ENCODE results near the gene TMEM62.
"Not testable (repeated sequence)": the region's sequence is repeated elsewhere in the genome, so short reads cannot be mapped to it uniquely, and the experiment has no call there.

TMEM62 gene

DNA sequence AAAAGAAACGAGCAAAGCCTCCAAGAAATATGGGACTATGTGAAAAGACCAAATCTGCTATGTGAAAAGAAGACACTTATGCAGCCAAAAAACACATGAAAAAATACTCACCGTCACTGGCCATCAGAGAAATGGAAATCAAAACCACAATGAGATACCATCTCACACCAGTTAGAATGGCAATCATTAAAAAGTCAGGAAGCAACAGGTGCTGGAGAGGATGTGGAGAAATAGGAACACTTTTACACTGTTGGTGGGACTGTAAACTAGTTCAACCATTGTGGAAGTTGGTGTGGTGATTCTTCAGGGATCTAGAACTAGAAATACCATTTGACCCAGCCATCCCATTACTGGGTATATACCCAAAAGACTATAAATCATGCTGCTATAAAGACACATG, 43.8 kb downstream of the TMEM62 start:
- DNase-seq (ENCODE audit: low read depth), result not testable (repeated sequence)

- no peak for DNase-seq (ENCODE audit: low read depth)
Observed at GRCh38 chr15:43183270-43183669, 49.9 kb downstream of the TMEM62 start.

- DNase-seq (ENCODE audit: low read depth), result no peak
Observed at GRCh38 chr15:43184407-43185124, 51.2 kb downstream of the TMEM62 start.

DNA sequence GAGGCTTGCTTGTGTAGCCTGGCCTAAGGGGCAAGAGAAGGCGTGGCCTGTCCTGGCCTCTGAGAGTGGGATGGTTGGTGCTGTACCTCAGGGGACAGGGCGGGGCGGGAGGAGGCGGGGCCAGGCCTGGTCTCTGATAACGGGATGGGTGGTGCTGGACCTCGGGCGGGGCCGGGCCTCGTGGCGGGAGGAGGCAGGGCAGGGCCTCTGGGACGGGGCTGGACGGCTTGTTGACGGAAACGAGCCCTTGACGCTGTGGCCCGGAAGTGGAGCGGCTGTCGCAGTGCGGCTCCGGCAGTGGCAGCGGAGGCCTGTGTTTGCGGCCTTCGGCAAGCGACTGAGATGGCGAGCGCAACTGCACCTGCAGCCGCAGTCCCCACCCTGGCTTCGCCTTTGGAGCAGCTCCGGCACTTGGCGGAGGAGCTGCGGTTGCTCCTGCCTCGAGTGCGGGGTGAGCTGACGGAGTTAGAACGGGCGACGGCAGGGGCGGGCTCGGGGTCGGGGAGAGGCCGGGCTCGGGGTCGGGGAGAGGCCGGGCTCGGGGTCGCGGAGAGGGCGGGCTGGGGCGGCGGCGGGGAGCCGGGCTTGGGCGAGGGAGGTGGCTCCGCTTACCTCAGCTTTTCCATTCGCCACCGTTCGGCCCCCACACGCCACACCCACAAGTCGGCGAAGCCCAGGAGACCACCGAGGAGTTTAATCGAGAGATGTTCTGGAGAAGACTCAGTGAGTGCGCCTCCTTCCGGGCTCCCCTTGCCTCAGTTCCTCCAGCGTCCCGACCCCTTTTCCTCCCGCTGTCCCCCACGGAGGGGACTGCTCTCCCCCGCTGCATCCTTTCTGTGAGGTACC, 52.0 kb downstream of the TMEM62 start, which contains the start of gene CCNDBP1:
Gene CCNDBP1 (plus strand): TSS at position 247 of the 846 bp plus-strand sequence. CDS start 96 bp downstream, at position 343.
- peak; percentile 84 for DNase-seq (ENCODE audit: low read depth)

GRCh38 chr15:43186003-43186353, 52.6 kb downstream of the TMEM62 start:
- DNase-seq (ENCODE audit: low read depth), result peak; percentile 11

DNA sequence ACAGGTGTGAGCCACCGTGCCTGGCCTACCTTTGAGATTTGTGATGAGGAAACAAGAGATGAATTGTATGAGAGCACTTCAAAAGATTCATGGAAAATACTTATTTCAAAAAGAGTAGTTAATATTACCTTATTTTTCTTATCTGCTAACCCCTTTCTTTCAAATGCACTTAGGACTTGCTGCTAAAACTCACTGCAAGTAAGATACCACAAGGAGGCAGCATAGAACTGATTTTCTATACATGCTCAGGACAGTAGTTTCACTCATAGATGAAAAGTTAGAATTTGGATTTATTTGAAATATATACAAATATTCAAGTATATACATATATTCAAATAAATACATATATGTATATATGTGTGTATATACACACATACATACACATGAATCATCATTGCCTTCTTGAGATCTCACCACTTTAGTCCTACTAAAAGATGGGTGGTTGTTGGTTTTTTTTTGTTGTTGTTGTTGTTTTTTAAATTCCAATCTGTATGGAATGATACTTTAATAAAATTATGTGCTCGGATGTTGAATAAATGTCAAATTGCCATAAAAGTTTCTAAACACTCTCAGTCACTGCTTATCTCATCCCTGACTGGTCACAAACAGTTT, 54.3 kb downstream of the TMEM62 start:
- no peak for DNase-seq (ENCODE audit: low read depth)

- DNase-seq (ENCODE audit: low read depth), result no peak
Observed at GRCh38 chr15:43189296-43189695, 55.9 kb downstream of the TMEM62 start.

- DNase-seq (ENCODE audit: low read depth), result no peak
Observed at GRCh38 chr15:43190178-43190577, 56.8 kb downstream of the TMEM62 start.

DNA sequence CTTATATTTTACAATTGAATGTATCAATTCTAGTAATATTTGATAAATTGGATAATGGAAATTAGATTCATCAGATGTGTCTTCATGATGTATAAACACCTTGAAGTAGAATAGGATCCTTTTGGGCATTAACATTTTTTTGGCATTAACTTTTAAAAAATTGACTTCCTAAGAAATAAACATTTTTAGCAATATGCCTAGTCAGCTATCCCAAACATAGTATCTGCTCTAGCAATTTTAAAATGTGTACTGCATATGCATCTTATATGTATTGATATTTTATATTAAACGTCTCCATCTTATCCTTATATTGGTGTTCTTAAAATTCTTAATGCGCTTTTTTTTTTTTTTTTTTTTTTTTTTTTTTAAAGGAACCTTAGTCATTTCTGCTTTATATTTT, 60.3 kb downstream of the TMEM62 start:
- DNase-seq (ENCODE audit: low read depth), result no peak

DNA sequence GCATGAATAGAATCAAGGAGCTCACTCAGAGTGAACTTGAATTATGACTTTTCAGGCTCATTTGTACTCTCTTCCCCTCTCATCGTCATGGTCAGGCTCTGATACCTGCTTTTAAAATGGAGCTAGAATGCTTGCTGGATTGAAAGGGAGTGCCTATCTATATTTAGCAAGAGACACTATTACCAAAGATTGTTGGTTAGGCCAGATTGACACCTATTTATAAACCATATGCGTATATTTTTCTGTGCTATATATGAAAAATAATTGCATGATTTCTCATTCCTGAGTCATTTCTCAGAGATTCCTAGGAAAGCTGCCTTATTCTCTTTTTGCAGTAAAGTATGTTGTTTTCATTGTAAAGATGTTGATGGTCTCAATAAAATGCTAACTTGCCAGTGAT, 61.4 kb downstream of the TMEM62 start:
- no peak for DNase-seq (ENCODE audit: low read depth)

- DNase-seq (ENCODE audit: low read depth), result no peak
Observed at GRCh38 chr15:43196760-43197548, 63.6 kb downstream of the TMEM62 start.

- DNase-seq (ENCODE audit: low read depth), result not testable (repeated sequence)
Observed at GRCh38 chr15:43197773-43198172, 64.4 kb downstream of the TMEM62 start.

- DNase-seq (ENCODE audit: low read depth), result not testable (repeated sequence)
Observed at GRCh38 chr15:43198556-43198955, 65.2 kb downstream of the TMEM62 start.

- DNase-seq (ENCODE audit: low read depth), result no peak
Observed at GRCh38 chr15:43198992-43199391, 65.6 kb downstream of the TMEM62 start.

DNA sequence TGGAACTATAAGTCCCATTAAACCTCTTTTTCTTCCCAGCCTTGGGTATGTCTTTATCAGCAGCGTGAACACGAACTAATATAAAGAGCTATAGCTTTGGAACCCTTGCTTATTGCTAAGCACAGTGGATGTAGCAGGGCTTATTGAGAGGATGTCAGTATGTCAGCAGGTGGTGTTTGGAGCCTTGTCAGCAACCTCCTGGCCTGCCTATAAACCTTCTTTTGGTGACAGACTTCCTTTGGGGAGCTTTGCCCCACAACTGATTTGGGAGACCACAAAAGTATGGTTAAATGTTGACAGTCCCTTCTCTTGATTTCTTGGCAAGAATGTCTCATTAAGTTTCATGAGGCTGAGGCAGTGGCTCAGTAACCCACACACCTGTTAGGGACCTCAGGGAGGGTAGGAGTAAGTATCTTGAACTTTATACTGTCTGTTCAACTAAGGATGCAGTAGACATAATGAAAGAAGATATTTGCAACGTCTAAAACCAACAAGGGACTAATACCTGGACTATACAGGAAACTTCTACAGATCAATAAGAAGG, 66.6 kb downstream of the TMEM62 start:
- no peak for DNase-seq (ENCODE audit: low read depth)

GRCh38 chr15:43204016-43204901, 70.9 kb downstream of the TMEM62 start:
- no peak for DNase-seq (ENCODE audit: low read depth)

GRCh38 chr15:43206054-43206453, 72.7 kb downstream of the TMEM62 start:
- DNase-seq (ENCODE audit: low read depth), result no peak

DNA sequence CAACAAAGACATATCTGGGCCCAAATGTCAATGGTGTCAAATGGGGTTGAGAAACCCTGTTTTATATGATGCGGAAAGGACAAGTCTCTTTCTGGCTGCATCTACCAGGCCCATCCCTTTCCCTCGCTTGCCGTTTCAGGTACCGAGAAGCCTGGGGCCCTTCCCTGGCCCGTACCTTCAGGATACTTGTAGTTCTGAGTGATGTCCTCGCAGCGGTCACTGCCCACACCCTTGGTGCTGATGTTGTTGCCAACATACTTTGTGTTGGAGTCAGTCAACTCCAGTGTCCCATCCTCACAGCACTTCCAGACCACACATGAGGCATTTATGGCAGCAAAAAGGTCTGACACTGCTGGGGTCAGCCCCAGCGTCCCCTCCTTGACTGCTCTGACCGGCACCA, 73.6 kb downstream of the TMEM62 start:
- no peak for DNase-seq (ENCODE audit: low read depth)

GRCh38 chr15:43208052-43209002, 74.9 kb downstream of the TMEM62 start:
- no peak for DNase-seq (ENCODE audit: low read depth)

Data from activated T-helper 1 cell treated with Interleukin-2 at 50 U/mL for 16 hours (primary cell).